Breast epithelium (tissue), 3 donors: Measurements from ENCODE around the gene CD58.

Experiments used
- POLR2A ChIP-seq: fragments of 450-650 bp; IDR thresholded peaks from one replicate; pipeline ENCODE4 v1.6.1; 2016; ENCODE audit warnings: antibody characterized with exemption, mild to moderate bottlenecking, moderate library complexity
- POLR2AphosphoS5 ChIP-seq, 3 donors: sonication (generic); formaldehyde crosslinking; IDR thresholded peaks; one replicate each; pipeline ENCODE4 v1.6.1; 2017; ENCODE audit warnings: antibody characterized with exemption in 3 of 3
- TF ChIP-seq, protein P1 (sequence below), 3 donors: fragments of 450-650 bp; IDR thresholded peaks; one replicate each; pipeline ENCODE4 v1.5.1; 2016 to 2017; ENCODE audit warnings: antibody characterized with exemption in 3 of 3, mild to moderate bottlenecking in 3 of 3, moderate library complexity in 3 of 3

GRCh38 chr1:116560704-116561490 is 9.9 kb downstream of the CD58 start:
- TF ChIP-seq POLR2AphosphoS5 (IDR thresholded peaks at IDR 0.05) (no peak), POLR2A (no peak)
- TF ChIP-seq, protein P1, sequence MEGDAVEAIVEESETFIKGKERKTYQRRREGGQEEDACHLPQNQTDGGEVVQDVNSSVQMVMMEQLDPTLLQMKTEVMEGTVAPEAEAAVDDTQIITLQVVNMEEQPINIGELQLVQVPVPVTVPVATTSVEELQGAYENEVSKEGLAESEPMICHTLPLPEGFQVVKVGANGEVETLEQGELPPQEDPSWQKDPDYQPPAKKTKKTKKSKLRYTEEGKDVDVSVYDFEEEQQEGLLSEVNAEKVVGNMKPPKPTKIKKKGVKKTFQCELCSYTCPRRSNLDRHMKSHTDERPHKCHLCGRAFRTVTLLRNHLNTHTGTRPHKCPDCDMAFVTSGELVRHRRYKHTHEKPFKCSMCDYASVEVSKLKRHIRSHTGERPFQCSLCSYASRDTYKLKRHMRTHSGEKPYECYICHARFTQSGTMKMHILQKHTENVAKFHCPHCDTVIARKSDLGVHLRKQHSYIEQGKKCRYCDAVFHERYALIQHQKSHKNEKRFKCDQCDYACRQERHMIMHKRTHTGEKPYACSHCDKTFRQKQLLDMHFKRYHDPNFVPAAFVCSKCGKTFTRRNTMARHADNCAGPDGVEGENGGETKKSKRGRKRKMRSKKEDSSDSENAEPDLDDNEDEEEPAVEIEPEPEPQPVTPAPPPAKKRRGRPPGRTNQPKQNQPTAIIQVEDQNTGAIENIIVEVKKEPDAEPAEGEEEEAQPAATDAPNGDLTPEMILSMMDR (IDR thresholded peaks at IDR 0.05), result no peak
